Tibial nerve (tissue), 4 donors: ENCODE data around the gene KIF3A. TPM values are rescaled to one million over a fixed set of nuclear protein-coding genes. Genes with fewer than 3 reads are reported as not detected.

Experiments
- DNase-seq, 2 donors: peaks; one replicate each; pipeline ENCODE4 v3.0.0-alpha.2; 2019; ENCODE audit warnings: low spot score in 2 of 2
- H3K27ac ChIP-seq, 4 donors: fragments of 200-600 bp; sonication (generic) in 3 of 4; one replicate each; pipeline ENCODE4 v1.5.1; 2017 to 2019; ENCODE audit warnings: mild to moderate bottlenecking in 1 of 4
- H3K27me3 ChIP-seq, 2 donors: fragments of 200-600 bp; sonication (generic) in 1 of 2; one replicate each; pipeline versions ENCODE4 v1.5.1 to v1.6.0; 2017 to 2019
- H3K36me3 ChIP-seq, 3 donors: fragments of 200-600 bp; sonication (generic); one replicate each; pipeline ENCODE4 v1.5.1; 2018 to 2019
- H3K4me1 ChIP-seq, 4 donors: fragments of 200-600 bp; sonication (generic) in 3 of 4; one replicate each; pipeline ENCODE4 v1.5.1; 2017 to 2019
- H3K4me3 ChIP-seq, 4 donors: fragments of 200-600 bp; sonication (generic) in 3 of 4; one replicate each; pipeline ENCODE4 v1.5.1; 2017 to 2019; ENCODE audit warnings: mild to moderate bottlenecking in 1 of 4, moderate library complexity in 1 of 4
- H3K9me3 ChIP-seq, 4 donors: fragments of 200-600 bp; sonication (generic) in 3 of 4; one replicate each; pipeline ENCODE4 v1.5.1; 2017 to 2019
- CTCF ChIP-seq, 5 experiments: fragments of 200-600 bp in 3 of 5; fragments of 450-650 bp in 2 of 5; sonication (generic) in 3 of 5; IDR thresholded peaks; one replicate each; pipeline ENCODE4 v1.5.1; 2016 to 2019; ENCODE audit warnings: antibody characterized with exemption in 5 of 5, mild to moderate bottlenecking in 3 of 5, moderate library complexity in 2 of 5
- EP300 ChIP-seq, 2 donors: sonication (generic); formaldehyde crosslinking; IDR thresholded peaks; one replicate each; pipeline ENCODE4 v1.6.1; 2017; ENCODE audit warnings: antibody characterized with exemption in 2 of 2, mild to moderate bottlenecking in 1 of 2
- POLR2A ChIP-seq, 2 donors: fragments of 450-650 bp; IDR thresholded peaks; one replicate each; pipeline ENCODE4 v1.6.1; 2017; ENCODE audit warnings: antibody characterized with exemption in 2 of 2, mild to moderate bottlenecking in 2 of 2, moderate library complexity in 2 of 2
- WGBS, 2 donors: methylation state at CpG; one replicate each; pipeline ENCODE4 v1.1.5; 2018; 5-methylcytosine and 5-hydroxymethylcytosine counted together
- total RNA-seq, 4 donors: library from RNA; depleted of rRNA; stranded (reverse); fragments of >200 nt; gene quantifications; one replicate each; pipeline ENCODE4 v1.1.0, GENCODE V29; 2016

Gene KIF3A
- total RNA-seq, 4 donors from 2014 or later: 8.4 to 11.6 (median 10.7) TPM

- DNase-seq: no peak
- H3K4me3 ChIP-seq: no peak overlapping the region
- no peaks in the 10 kb centered on the region for H3K9me3 ChIP-seq
- no peaks in the 10 kb centered on the region for H3K27me3 ChIP-seq
- WGBS, 2 donors: 100% methylated on average over 1 of the region's 1 CpG
- peaks cover 0 to 36% (median 0%) of the 10 kb centered on the region in 3 donors for H3K36me3 ChIP-seq
- H3K4me1 ChIP-seq: peaks cover 0 to 61% (median 7%) of the 10 kb centered on the region in 4 donors
- H3K27ac ChIP-seq: no peak overlapping the region
- TF ChIP-seq EP300 (IDR thresholded peaks at IDR 0.05): no peak
- TF ChIP-seq CTCF (IDR thresholded peaks at IDR 0.05): no peak
- no peak for TF ChIP-seq POLR2A (IDR thresholded peaks at IDR 0.05)
Measured at GRCh38 chr5:132766806-132767055, 29.4 kb upstream of the KIF3A start.

- H3K27ac ChIP-seq: peak overlapping the region in 1 of 4 donors; percentile 4
- 86 to 94% methylated on average over 12 to 13 of the region's 14 CpGs for WGBS, 2 donors
- no peaks in the 10 kb centered on the region for H3K9me3 ChIP-seq
- TF ChIP-seq POLR2A (IDR thresholded peaks at IDR 0.05): no peak
- no peak for TF ChIP-seq EP300 (IDR thresholded peaks at IDR 0.05)
- no peak for TF ChIP-seq CTCF (IDR thresholded peaks at IDR 0.05)
- H3K27me3 ChIP-seq: no peaks in the 10 kb centered on the region
- no peak for DNase-seq
- H3K4me3 ChIP-seq: no peak overlapping the region
- peaks cover 0 to 41% (median 0%) of the 10 kb centered on the region in 3 donors for H3K36me3 ChIP-seq
- H3K4me1 ChIP-seq: peaks cover 0 to 56% (median 7%) of the 10 kb centered on the region in 4 donors
Measured at GRCh38 chr5:132766020-132766805, 28.9 kb upstream of the KIF3A start.

- Histone ChIP-seq H3K4me1 (peaks cover 0 to 48% (median 7%) of the 10 kb centered on the region in 4 donors), H3K4me3 (no peak overlapping the region), H3K27ac (peak overlapping the region in 2 of 4 donors; percentile 4 to 24), H3K27me3 (no peaks in the 10 kb centered on the region), H3K36me3 (peaks cover 0 to 48% (median 0%) of the 10 kb centered on the region in 3 donors), H3K9me3 (no peaks in the 10 kb centered on the region)
- no peak for TF ChIP-seq EP300 (IDR thresholded peaks at IDR 0.05)
- TF ChIP-seq CTCF (IDR thresholded peaks at IDR 0.05): no peak
- no peak for TF ChIP-seq POLR2A (IDR thresholded peaks at IDR 0.05)
- 84% methylated on average over 12 of the region's 12 CpGs for WGBS, 2 donors
- DNase-seq: no peak
Measured at GRCh38 chr5:132765311-132766019, 28.1 kb upstream of the KIF3A start.

GRCh38 chr5:132764671-132765238 is 27.4 kb upstream of the KIF3A start:
- H3K27ac ChIP-seq: no peak overlapping the region

More at GRCh38 chr5:132764671-132765238, 27.4 kb upstream of the KIF3A start:
- H3K4me3 ChIP-seq: no peak overlapping the region
- no peak for TF ChIP-seq CTCF (IDR thresholded peaks at IDR 0.05)
- TF ChIP-seq EP300 (IDR thresholded peaks at IDR 0.05): no peak
- TF ChIP-seq POLR2A (IDR thresholded peaks at IDR 0.05): no peak
- H3K27me3 ChIP-seq: no peaks in the 10 kb centered on the region
- WGBS, 2 donors: 91 to 98% methylated on average over 4 to 7 of the region's 7 CpGs
- no peaks in the 10 kb centered on the region for H3K9me3 ChIP-seq
- H3K36me3 ChIP-seq: peaks cover 0 to 55% (median 0%) of the 10 kb centered on the region in 3 donors
- no peak for DNase-seq
- H3K4me1 ChIP-seq: peaks cover 0 to 45% (median 7%) of the 10 kb centered on the region in 4 donors
